ENCODE data around the gene WDFY4.

- TF ChIP-seq NFIC (IDR thresholded peaks at IDR 0.05) = no peak
- TF ChIP-seq REST (IDR thresholded peaks at IDR 0.05; ENCODE audit: low read depth) = no peak
- TF ChIP-seq EGR1 (IDR thresholded peaks at IDR 0.05) = no peak
- TF ChIP-seq RAD21 (IDR thresholded peaks at IDR 0.05; ENCODE audit: low read depth) = no peak
- no peak for TF ChIP-seq TEAD4 (IDR thresholded peaks at IDR 0.05)
- TF ChIP-seq TAF1 (IDR thresholded peaks at IDR 0.05; ENCODE audit: low read depth) = no peak
- TF ChIP-seq EP300 (IDR thresholded peaks at IDR 0.05; ENCODE audit: borderline replicate concordance) = no peak
- no peak for TF ChIP-seq CEBPB (IDR thresholded peaks at IDR 0.05)
- TF ChIP-seq CREB1 (IDR thresholded peaks at IDR 0.05; ENCODE audit: low read depth) = no peak
- no peak for TF ChIP-seq TCF12 (IDR thresholded peaks at IDR 0.05; ENCODE audit: low read depth)
- TF ChIP-seq MAX (IDR thresholded peaks at IDR 0.05) = no peak
- TF ChIP-seq YY1 (IDR thresholded peaks at IDR 0.05; ENCODE audit: low read depth) = no peak
- TF ChIP-seq ZBTB7A (IDR thresholded peaks at IDR 0.05; ENCODE audit: low read depth) = no peak
- TF ChIP-seq, protein P1, sequence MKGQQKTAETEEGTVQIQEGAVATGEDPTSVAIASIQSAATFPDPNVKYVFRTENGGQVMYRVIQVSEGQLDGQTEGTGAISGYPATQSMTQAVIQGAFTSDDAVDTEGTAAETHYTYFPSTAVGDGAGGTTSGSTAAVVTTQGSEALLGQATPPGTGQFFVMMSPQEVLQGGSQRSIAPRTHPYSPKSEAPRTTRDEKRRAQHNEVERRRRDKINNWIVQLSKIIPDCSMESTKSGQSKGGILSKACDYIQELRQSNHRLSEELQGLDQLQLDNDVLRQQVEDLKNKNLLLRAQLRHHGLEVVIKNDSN (IDR thresholded peaks at IDR 0.05) = no peak
Observed at GRCh38 chr10:48838834-48839233, 154.2 kb downstream of the WDFY4 start.

Data from Ishikawa (cell line).